Measurements from ENCODE around the gene ORMDL3. TPM values are rescaled to one million over a fixed set of nuclear protein-coding genes. Genes with fewer than 3 reads are reported as not detected.
"Not testable (repeated sequence)": the region's sequence is repeated elsewhere in the genome, so short reads cannot be mapped to it uniquely, and the experiment has no call there.

Gene ORMDL3
- total RNA-seq, 2 experiments from 2014 or later = 57.2 to 58.2 TPM

GRCh38 chr17:39952680-39953470 is 25.5 kb upstream of the ORMDL3 start:
- POLR2A ChIA-PET = interaction anchor here (2.0 kb wide), 1 partner anchor 27 kb away, joined by 8 read pairs; the partner anchor contains the start of gene PSMD3
- CTCF ChIA-PET = interaction anchor here (1.1 to 2.1 kb wide), 2 partner anchors 27 to 223 kb away, joined by 3 to 9 read pairs; partner anchors contain the start of gene PSMD3

GRCh38 chr17:39951924-39952679 is 24.7 kb upstream of the ORMDL3 start:
- ChIA-PET CTCF (no interaction called here), POLR2A (no interaction called here)

- POLR2A ChIA-PET = no interaction called here
Measured at GRCh38 chr17:39950871-39951348, 23.5 kb upstream of the ORMDL3 start.

GRCh38 chr17:39949028-39949427 is 21.6 kb upstream of the ORMDL3 start:
- POLR2A ChIA-PET = no interaction called here
- CTCF ChIA-PET = no interaction called here

More at GRCh38 chr17:39950871-39951348, 23.5 kb upstream of the ORMDL3 start:
- CTCF ChIA-PET = interaction anchor here (1.1 kb wide), 1 partner anchor 30 kb away, joined by 5 read pairs; the partner anchor contains the start of gene PSMD3

GRCh38 chr17:39948489-39948828 is 21.1 kb upstream of the ORMDL3 start:
- POLR2A ChIA-PET, CTCF ChIA-PET: not testable (repeated sequence)

- ChIA-PET POLR2A (no interaction called here), CTCF (interaction anchor here (0.7 kb wide), 2 partner anchors 9 to 173 kb away, joined by 3 read pairs; no protein-coding TSS in a partner anchor)
Measured at GRCh38 chr17:39946551-39947330, 19.3 kb upstream of the ORMDL3 start.

- POLR2A ChIA-PET = no interaction called here
- CTCF ChIA-PET = no interaction called here
Measured at GRCh38 chr17:39944393-39944711, 17.0 kb upstream of the ORMDL3 start.

- POLR2A ChIA-PET = no interaction called here
- CTCF ChIA-PET = no interaction called here
Measured at GRCh38 chr17:39943702-39944392, 16.4 kb upstream of the ORMDL3 start.

GRCh38 chr17:39939588-39940419 is 12.4 kb upstream of the ORMDL3 start:
- CTCF ChIA-PET = interaction anchor here (1.0 to 1.9 kb wide), 3 partner anchors 19 to 41 kb away, joined by 3 to 5 read pairs (median 5); partner anchors contain the start of gene PSMD3
- POLR2A ChIA-PET = interaction anchor here (0.5 kb wide), 1 partner anchor 28 kb away, joined by 11 read pairs; no protein-coding TSS in a partner anchor

GRCh38 chr17:39939106-39939505 is 11.7 kb upstream of the ORMDL3 start:
- POLR2A ChIA-PET = interaction anchor here (0.6 kb wide), 1 partner anchor 64 kb away, joined by 3 read pairs; no protein-coding TSS in a partner anchor

GRCh38 chr17:39938140-39938869 is 10.9 kb upstream of the ORMDL3 start:
- ChIA-PET POLR2A (no interaction called here), CTCF (interaction anchor here (0.7 to 1.3 kb wide), 2 partner anchors 9 to 918 kb away, joined by 3 to 4 read pairs; no protein-coding TSS in a partner anchor)

More at GRCh38 chr17:39939106-39939505, 11.7 kb upstream of the ORMDL3 start:
- CTCF ChIA-PET = interaction anchor here (1.0 to 1.9 kb wide), 2 partner anchors 38 to 41 kb away, joined by 3 to 5 read pairs; partner anchors contain the start of gene PSMD3

- ChIA-PET POLR2A (no interaction called here), CTCF (interaction anchor here (0.7 to 1.3 kb wide), 2 partner anchors 10 to 917 kb away, joined by 3 to 4 read pairs; no protein-coding TSS in a partner anchor)
Measured at GRCh38 chr17:39937447-39937846, 10.0 kb upstream of the ORMDL3 start.

GRCh38 chr17:39935909-39936308 is 8.5 kb upstream of the ORMDL3 start:
- ChIA-PET POLR2A (no interaction called here), CTCF (no interaction called here)

- CTCF ChIA-PET = interaction anchor here (0.6 kb wide), 1 partner anchor 1191 kb away, joined by 3 read pairs; no protein-coding TSS in a partner anchor
- POLR2A ChIA-PET = no interaction called here
Measured at GRCh38 chr17:39934324-39934723, 6.9 kb upstream of the ORMDL3 start.

GRCh38 chr17:39933912-39934311 is 6.5 kb upstream of the ORMDL3 start:
- CTCF ChIA-PET = no interaction called here
- POLR2A ChIA-PET = no interaction called here

GRCh38 chr17:39929646-39930407 is 2.4 kb upstream of the ORMDL3 start:
- ChIA-PET CTCF (interaction anchor here (0.7 to 2.2 kb wide), 2 partner anchors 50 to 305 kb away, joined by 4 to 8 read pairs; partner anchors contain the start of gene PSMD3), POLR2A (no interaction called here)

Data from activated CD8-positive, alpha-beta memory T cell treated with anti-CD3 and anti-CD28 coated beads for 36 hours (primary cell).